Stimulated activated CD8-positive, alpha-beta memory T cell treated with anti-CD3 and anti-CD28 coated beads, Interleukin-4, amount 100 ng/mL, for 4 hours (primary cell): ENCODE measurements around the gene DLGAP4.

Source experiments
- DNase-seq, 2 donors: peaks; one replicate each; pipeline ENCODE4 v3.0.0-alpha.2; 2020; ENCODE audit warnings: low read depth in 2 of 2, low spot score in 1 of 2

Gene DLGAP4

GRCh38 chr20:36400909-36401735, 95.0 kb downstream of the DLGAP4 start:
- DNase-seq: no peak

- no peak for DNase-seq
Measured at GRCh38 chr20:36402708-36403107, 96.6 kb downstream of the DLGAP4 start.

GRCh38 chr20:36404435-36404978, 98.4 kb downstream of the DLGAP4 start:
- no peak for DNase-seq

GRCh38 chr20:36405255-36405654, 99.1 kb downstream of the DLGAP4 start:
- DNase-seq: no peak

- DNase-seq: no peak
Measured at GRCh38 chr20:36407199-36407733, 101.1 kb downstream of the DLGAP4 start.

GRCh38 chr20:36408219-36408618, 102.1 kb downstream of the DLGAP4 start:
- no peak for DNase-seq

- no peak for DNase-seq
Measured at GRCh38 chr20:36411861-36412454, 105.8 kb downstream of the DLGAP4 start.

GRCh38 chr20:36415475-36416002, 109.4 kb downstream of the DLGAP4 start:
- DNase-seq: no peak

- no peak for DNase-seq
Measured at GRCh38 chr20:36418711-36419110, 112.6 kb downstream of the DLGAP4 start.

GRCh38 chr20:36421641-36422040, 115.5 kb downstream of the DLGAP4 start:
- DNase-seq: no peak

GRCh38 chr20:36424314-36424713, 118.2 kb downstream of the DLGAP4 start:
- DNase-seq: no peak

- DNase-seq: no peak
Measured at GRCh38 chr20:36425166-36425565, 119.0 kb downstream of the DLGAP4 start.

GRCh38 chr20:36431604-36432003, 125.5 kb downstream of the DLGAP4 start:
- no peak for DNase-seq

- DNase-seq: no peak
Measured at GRCh38 chr20:36432096-36432495, 126.0 kb downstream of the DLGAP4 start.

- no peak for DNase-seq
Measured at GRCh38 chr20:36434383-36434782, 128.2 kb downstream of the DLGAP4 start.

- DNase-seq: no peak
Measured at GRCh38 chr20:36435124-36435523, 129.0 kb downstream of the DLGAP4 start.

- peak; percentile 72 to 76 for DNase-seq
Measured at GRCh38 chr20:36435592-36436541, 129.7 kb downstream of the DLGAP4 start.

- DNase-seq: peak; percentile 24 to 30
Measured at GRCh38 chr20:36439040-36439730, 133.0 kb downstream of the DLGAP4 start.

- no peak for DNase-seq
Measured at GRCh38 chr20:36439731-36440072, 133.6 kb downstream of the DLGAP4 start.

GRCh38 chr20:36440370-36441026, 134.4 kb downstream of the DLGAP4 start:
- no peak for DNase-seq
